K562 (cell line): ENCODE results near the gene PRKG1. TPM values are rescaled to one million over a fixed set of nuclear protein-coding genes. Genes with fewer than 3 reads are reported as not detected.

Source experiments
- ATAC-seq: fragments of 200-7000 bp; cut with Tn5 transposase; 3 replicates; pipeline ENCODE4 v1.9.1; 2020; ENCODE audit warnings: moderate library complexity
- BruUV-seq: library from RNA; stranded (reverse); fragments of 400-500 nt; replicated peaks from 2 replicates; lab custom pipeline; 2021; lab: Mats Ljungman, UMichigan
- CTCF ChIA-PET: fragments of 300-600 bp; formaldehyde crosslinking; extraction: SDS; loops from one replicate; lab custom pipeline; 2021; ENCODE audit warnings: low intra/inter-chr PET ratio; lab: Yijun Ruan, JAX
- POLR2A ChIA-PET: fragments of 300-600, 350-650 bp; sonication (Branson Sonifier 250); formaldehyde crosslinking; extraction: SDS; loops from one replicate; lab custom pipeline; 2021; ENCODE audit warnings: antibody characterized with exemption, inconsistent platforms; lab: Yijun Ruan, JAX
- DNase-seq, 4 experiments: peaks; one replicate each; pipeline versions ENCODE4 v3.0.0 to v3.0.0-alpha.2; 2011 to 2018; ENCODE audit warnings: low spot score in 3 of 4, mixed read lengths in 3 of 4; ENCODE audit errors: extremely low read depth in 1 of 4
- FAIRE-seq: peaks from 2 replicates; lab custom pipeline; 2011; peaks lifted over from hg19 to GRCh38; lab: Jason Lieb, UNC
- H2AFZ ChIP-seq: 2 replicates; pipeline ENCODE4 v1.6.0; 2011; ENCODE audit warnings: low read depth, low read length, control low read depth, inconsistent platforms
- H3K27ac ChIP-seq: fragments of 200-600 bp; 3 replicates; pipeline ENCODE4 v1.8.0; 2011; ENCODE audit warnings: low read depth, mild to moderate bottlenecking, control low read depth, inconsistent platforms, low read length, moderate library complexity, mixed read lengths; ENCODE audit errors: extremely low read depth
- H3K27me3 ChIP-seq, 2 experiments: fragments of 300-600 bp in 1 of 2; 2 replicates in 1 of 2; 3 replicates in 1 of 2; pipeline versions ENCODE4 v1.6.0 to v1.8.0; 2011; ENCODE audit warnings: inconsistent platforms in 2 of 2, low read length in 2 of 2, mild to moderate bottlenecking in 1 of 2, mixed read lengths in 1 of 2, moderate library complexity in 1 of 2; ENCODE audit not compliant: control insufficient read depth in 2 of 2, insufficient read depth in 2 of 2
- H3K36me3 ChIP-seq: fragments of 300-600 bp; 3 replicates; pipeline ENCODE4 v1.8.0; 2011; ENCODE audit warnings: mild to moderate bottlenecking, low read length, inconsistent platforms; ENCODE audit not compliant: control insufficient read depth, insufficient read depth
- H3K4me1 ChIP-seq, 2 experiments: fragments of 200-600 bp in 1 of 2; replicated peaks in 1 of 2; 2 replicates in 1 of 2; 3 replicates in 1 of 2; pipeline versions ENCODE4 v1.5.1 to v1.8.0; 2011; ENCODE audit warnings: inconsistent platforms in 2 of 2, low read length in 2 of 2, mild to moderate bottlenecking in 1 of 2, mixed read lengths in 1 of 2, moderate library complexity in 1 of 2; ENCODE audit not compliant: control insufficient read depth in 2 of 2, insufficient read depth in 2 of 2
- H3K4me2 ChIP-seq: 2 replicates; pipeline ENCODE4 v1.6.1; 2011; ENCODE audit warnings: low read length, control low read depth, inconsistent platforms, mixed read lengths; ENCODE audit not compliant: insufficient read depth
- H3K4me3 ChIP-seq: fragments of 200-600 bp; sonication (generic), shearing (Covaris generic); 2 replicates; pipeline ENCODE4 v1.5.1; 2016; ENCODE audit warnings: control low read depth, inconsistent platforms
- H3K79me2 ChIP-seq: fragments of 200-600 bp; 3 replicates; pipeline ENCODE4 v1.8.0; 2011; ENCODE audit warnings: low read length, inconsistent platforms; ENCODE audit not compliant: control insufficient read depth, insufficient read depth
- H3K9ac ChIP-seq, 2 experiments: 2 replicates each; pipeline versions ENCODE4 v1.6.0 to v1.6.1; 2011; ENCODE audit warnings: low read depth in 2 of 2, low read length in 2 of 2, control low read depth in 1 of 2, inconsistent platforms in 1 of 2, mild to moderate bottlenecking in 1 of 2, mixed read lengths in 1 of 2; ENCODE audit not compliant: insufficient read depth in 1 of 2
- H3K9me1 ChIP-seq: one replicate; pipeline ENCODE4 v1.6.0; 2011; ENCODE audit warnings: inconsistent platforms, mild to moderate bottlenecking, low read length, moderate library complexity; ENCODE audit not compliant: control insufficient read depth, insufficient read depth
- H3K9me3 ChIP-seq: replicated peaks from 2 replicates; pipeline ENCODE4 v1.5.1; 2011; ENCODE audit warnings: low read depth, low read length, inconsistent platforms; ENCODE audit not compliant: control insufficient read depth, insufficient read depth
- H4K20me1 ChIP-seq: replicated peaks from 2 replicates; pipeline ENCODE4 v1.6.1; 2011; ENCODE audit warnings: low read length, inconsistent platforms, mixed read lengths; ENCODE audit not compliant: control insufficient read depth, insufficient read depth
- BACH1 ChIP-seq: fragments of 200-800 bp; sonication (Bioruptor generic); IDR thresholded peaks from 2 replicates; pipeline ENCODE4 v1.6.1; 2016; ENCODE audit warnings: missing genetic modification characterization, missing compliant biosample characterization
- C11orf30 ChIP-seq: fragments of 450-650 bp; IDR thresholded peaks from 2 replicates; pipeline ENCODE4 v1.6.1; 2016; ENCODE audit warnings: low read depth, mild to moderate bottlenecking
- ELK1 ChIP-seq: sonication (generic); formaldehyde crosslinking; IDR thresholded peaks from 2 replicates; pipeline ENCODE4 v1.8.1; 2022; ENCODE audit warnings: missing genetic modification reagents
- HCFC1 ChIP-seq: IDR thresholded peaks from 2 replicates; pipeline ENCODE4 v1.6.1; 2012; ENCODE audit warnings: low read depth, low read length, improper control_type of control experiment
- HOMEZ ChIP-seq: fragments of 250-450 bp; sonication (Bioruptor Pico); IDR thresholded peaks from 2 replicates; pipeline ENCODE4 v1.4.0; 2020; ENCODE audit warnings: mild to moderate bottlenecking, moderate library complexity
- MAFF ChIP-seq: IDR thresholded peaks from 2 replicates; pipeline ENCODE4 v1.6.1; 2012; ENCODE audit warnings: low read length, improper control_type of control experiment
- MAFG ChIP-seq: fragments of 450-650 bp; conservative IDR thresholded peaks from 2 replicates; pipeline ENCODE4 v1.6.1; 2016; ENCODE audit warnings: missing genetic modification characterization, missing compliant biosample characterization
- MAFK ChIP-seq: IDR thresholded peaks from 2 replicates; pipeline ENCODE4 v1.6.1; 2011; ENCODE audit warnings: low read length, improper control_type of control experiment
- MYNN ChIP-seq, 2 experiments: sonication (generic); formaldehyde crosslinking in 1 of 2; IDR thresholded peaks; 2 replicates each; pipeline versions ENCODE4 v1.5.0 to v1.6.1; 2016 to 2020; ENCODE audit warnings: antibody characterized with exemption in 1 of 2, missing genetic modification reagents in 1 of 2
- NFIX ChIP-seq: fragments of 250-450 bp; sonication (Bioruptor Pico); IDR thresholded peaks from 2 replicates; pipeline ENCODE4 v1.4.0; 2020; ENCODE audit warnings: low read depth, mild to moderate bottlenecking, moderate library complexity
- POLR2A ChIP-seq: fragments of 450-650 bp; conservative IDR thresholded peaks from 2 replicates; pipeline ENCODE4 v1.6.1; 2016
- SRSF1 ChIP-seq: fragments of 200-400 bp; formaldehyde crosslinking; IDR thresholded peaks from 2 replicates; pipeline ENCODE4 v1.6.1; 2017; ENCODE audit warnings: mild to moderate bottlenecking, low read depth, low read length, moderate library complexity
- TCF7L2 ChIP-seq: fragments of 150-350 bp; IDR thresholded peaks from 2 replicates; pipeline ENCODE4 v1.6.1; 2016; ENCODE audit warnings: low read depth, mild to moderate bottlenecking, low read length, moderate library complexity
- ZBTB7A ChIP-seq: IDR thresholded peaks from 2 replicates; pipeline ENCODE4 v1.6.1; 2011; ENCODE audit warnings: low read depth, mild to moderate bottlenecking, low read length, moderate library complexity, borderline replicate concordance; ENCODE audit not compliant: control insufficient read depth
- ZNF140 ChIP-seq: fragments of 250-450 bp; sonication (Bioruptor Pico); IDR thresholded peaks from 2 replicates; pipeline ENCODE4 v1.8.0; 2021; ENCODE audit warnings: moderate library complexity, mild to moderate bottlenecking, inconsistent platforms
- ZNF24 ChIP-seq: fragments of 450-650 bp; IDR thresholded peaks from 2 replicates; pipeline ENCODE4 v1.6.1; 2016
- ZNF316 ChIP-seq: fragments of 450-650 bp; IDR thresholded peaks from 2 replicates; pipeline ENCODE4 v1.6.1; 2016
- ZNF444 ChIP-seq: fragments of 250-450 bp; sonication (Bioruptor Pico); IDR thresholded peaks from 2 replicates; pipeline ENCODE4 v1.4.0; 2020; ENCODE audit warnings: mild to moderate bottlenecking, moderate library complexity
- ZNF79 ChIP-seq: fragments of 250-450 bp; sonication (Bioruptor Pico); IDR thresholded peaks from 2 replicates; pipeline ENCODE4 v1.4.0; 2020; ENCODE audit warnings: low read depth, mild to moderate bottlenecking, moderate library complexity
- WGBS: fragments of 100-300 bp; shearing (Covaris generic); methylation state at CpG from one replicate; pipeline ENCODE4 v1.1.6; 2016; ENCODE audit warnings: low coverage, mixed read lengths; ENCODE audit not compliant: insufficient coverage; ENCODE audit errors: missing lambda C conversion rate; 5-methylcytosine and 5-hydroxymethylcytosine counted together
- in situ Hi-C: fragments of 300-500 bp; cut with MboI; formaldehyde crosslinking; loops from 4 replicates; pipeline ENCODE4 v1.15.0; 2018; ENCODE audit warnings: inconsistent platforms, mixed read lengths
- intact Hi-C: fragments of 100-400 bp; cut with micrococcal nuclease; formaldehyde crosslinking; loops from 2 replicates; pipeline ENCODE4 v1.14.2; 2022
- polyA plus RNA-seq, 8 experiments: library from polyadenylated mRNA; depleted of rRNA in 4 of 8; stranded (reverse) in 5 of 8; unstranded in 3 of 8; fragments of >200 nt; fragmentation: Nextera tagmentation in 2 of 8; fragmentation: Illumina TruSeq in 1 of 8; extraction: Ambion mirVana in 2 of 8; extraction: Trizol in 1 of 8; gene quantifications; 2 replicates each; pipeline versions ENCODE4 v1.2.1 to v1.2.3, GENCODE V29; 2011 to 2014; ENCODE audit warnings: inconsistent platforms in 1 of 8, missing spikeins in 1 of 8
- total RNA-seq, 7 experiments: library from RNA; depleted of rRNA in 6 of 7; stranded (reverse); fragments of >200 nt in 6 of 7; fragmentation: Illumina TruSeq in 2 of 7; extraction: Trizol in 2 of 7; gene quantifications; 2 replicates each; pipeline versions ENCODE4 v1.2.1 to v1.2.3, GENCODE V29; 2011 to 2021; ENCODE audit warnings: low replicate concordance in 1 of 7

PRKG1 gene
- total and polyA plus RNA-seq, 9 of the 15 experiments (the other 6 are each of a cell fraction or from before 2014, with no cell fraction given) = 0.22 TPM; not detected in 8

GRCh38 chr10:52343439-52343838, 1269.2 kb downstream of the PRKG1 start:
- WGBS = 1% methylated on average over 4 of the region's 4 CpGs
- Histone ChIP-seq H3K79me2 (no peaks in the 10 kb centered on the region), H3K4me3 (no peak overlapping the region)

GRCh38 chr10:52346394-52347326, 1272.4 kb downstream of the PRKG1 start:
- 1% methylated on average over 23 of the region's 27 CpGs for WGBS
- CTCF ChIA-PET = no interaction called here
- no peak overlapping the region for H3K4me2 ChIP-seq
- DNase-seq (no peak), ATAC-seq (no peak), FAIRE-seq (no peak)
- H3K9me3 ChIP-seq = no peaks in the 10 kb centered on the region; the same call in 1 of the 2 replicates
- no peak overlapping the region for H3K27ac ChIP-seq
- TF ChIP-seq POLR2A (no peak), TCF7L2 (no peak), ZNF24 (no peak), MYNN (IDR thresholded peaks at IDR 0.05) (no peak), MYNN (CRISPR knock-in tag; IDR thresholded peaks at IDR 0.05) (no peak), HOMEZ (CRISPR knock-in tag) (no peak), HCFC1 (no peak), ZBTB7A (no peak), ZNF140 (no peak), ELK1 (CRISPR knock-in tag) (no peak)
- intact Hi-C loops (no loop called here), in situ Hi-C loops (no loop called here)
- H4K20me1 ChIP-seq = no peaks in the 10 kb centered on the region
- H3K4me3 ChIP-seq = no peak overlapping the region
- no peak overlapping the region for H2AFZ ChIP-seq
- no TSS peak for BruUV-seq
- no peaks in the 10 kb centered on the region for H3K36me3 ChIP-seq
- H3K4me1 ChIP-seq = no peaks in the 10 kb centered on the region
- H3K79me2 ChIP-seq = no peaks in the 10 kb centered on the region
- H3K9me1 ChIP-seq = no peaks in the 10 kb centered on the region
- no peak overlapping the region for H3K9ac ChIP-seq
- POLR2A ChIA-PET = no interaction called here
- H3K27me3 ChIP-seq = no peaks in the 10 kb centered on the region

More at GRCh38 chr10:52343439-52343838, 1269.2 kb downstream of the PRKG1 start:
- FAIRE-seq (no peak), DNase-seq (no peak), ATAC-seq (no peak)
- in situ Hi-C loops = no loop called here
- no peak overlapping the region for H3K9ac ChIP-seq
- intact Hi-C loops = no loop called here
- H4K20me1 ChIP-seq = no peaks in the 10 kb centered on the region
- POLR2A ChIA-PET = no interaction called here
- no peak overlapping the region for H3K4me2 ChIP-seq
- H2AFZ ChIP-seq = no peak overlapping the region
- no peaks in the 10 kb centered on the region for H3K9me1 ChIP-seq
- H3K36me3 ChIP-seq = no peaks in the 10 kb centered on the region
- TF ChIP-seq ZNF444 (CRISPR knock-in tag) (no peak), SRSF1 (no peak), NFIX (CRISPR knock-in tag) (no peak), BACH1 (tag) (peak; percentile 68; the same call in 1 of the 2 replicates), MAFF (peak; percentile 38; the same call in 1 of the 2 replicates), ZNF79 (no peak), MAFK (peak; percentile 47), MAFG (tag) (peak; percentile 68; the same call in 1 of the 2 replicates), ZNF316 (peak; percentile 81), C11orf30 (peak; percentile 63)
- no peak overlapping the region for H3K27ac ChIP-seq
- no TSS peak for BruUV-seq
- no peaks in the 10 kb centered on the region; the same call in 1 of the 2 replicates for H3K9me3 ChIP-seq
- no peaks in the 10 kb centered on the region for H3K4me1 ChIP-seq
- H3K27me3 ChIP-seq = no peaks in the 10 kb centered on the region
- CTCF ChIA-PET = no interaction called here
